Hepatic stellate cell (primary cell): ENCODE results near the gene TMTC2.
"Not testable (repeated sequence)": the region's sequence is repeated elsewhere in the genome, so short reads cannot be mapped to it uniquely, and the experiment has no call there.

ENCODE experiments used
- DNase-seq: peaks from one replicate; pipeline ENCODE4 v3.0.0; 2011; ENCODE audit warnings: low spot score

TMTC2 gene

DNA sequence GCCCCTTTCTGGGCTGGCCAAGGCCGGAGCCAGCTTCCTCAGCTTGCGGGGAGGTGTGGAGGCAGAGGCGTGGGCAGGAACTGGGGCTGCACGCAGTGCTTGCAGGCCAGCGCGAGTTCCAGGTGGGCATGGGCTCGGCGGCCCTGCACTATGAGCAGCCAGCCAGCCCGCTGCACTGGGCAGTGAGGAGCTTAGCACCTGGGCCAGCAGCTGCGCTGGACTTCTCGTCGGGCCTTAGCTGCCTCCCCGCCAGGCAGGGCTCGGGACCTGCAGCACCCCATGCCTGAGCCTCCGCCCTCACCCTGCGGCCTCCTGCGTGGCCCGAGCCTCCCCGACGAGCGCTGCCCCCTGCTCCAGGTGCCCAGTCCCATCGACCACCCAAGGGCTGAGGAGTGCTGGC, 42.0 kb downstream of the TMTC2 start:
- DNase-seq: no peak

DNA sequence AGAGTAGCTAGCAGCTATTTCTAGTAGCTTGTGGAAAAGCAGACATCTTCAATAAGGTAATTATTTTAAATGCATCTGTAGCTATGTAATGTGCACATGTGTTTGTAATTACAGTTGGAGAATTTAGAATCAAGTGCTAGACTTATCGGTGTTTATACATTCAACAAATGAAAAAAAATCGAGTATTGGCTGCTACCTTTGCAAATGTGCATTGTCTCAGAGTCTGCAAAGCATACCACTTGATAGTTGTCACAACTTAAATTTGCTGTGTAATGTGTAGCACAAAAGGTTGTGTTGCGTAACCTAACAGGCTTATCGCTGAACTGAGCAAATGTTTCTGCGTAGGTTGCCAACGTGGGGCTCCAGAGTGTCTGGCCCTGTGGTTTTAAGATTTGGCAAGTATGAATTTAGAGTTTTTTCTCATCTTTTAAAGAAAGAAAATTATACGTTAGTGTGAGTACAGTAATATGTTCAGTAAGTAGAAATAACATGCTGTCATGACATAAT, 44.3 kb downstream of the TMTC2 start:
- no peak for DNase-seq

DNA sequence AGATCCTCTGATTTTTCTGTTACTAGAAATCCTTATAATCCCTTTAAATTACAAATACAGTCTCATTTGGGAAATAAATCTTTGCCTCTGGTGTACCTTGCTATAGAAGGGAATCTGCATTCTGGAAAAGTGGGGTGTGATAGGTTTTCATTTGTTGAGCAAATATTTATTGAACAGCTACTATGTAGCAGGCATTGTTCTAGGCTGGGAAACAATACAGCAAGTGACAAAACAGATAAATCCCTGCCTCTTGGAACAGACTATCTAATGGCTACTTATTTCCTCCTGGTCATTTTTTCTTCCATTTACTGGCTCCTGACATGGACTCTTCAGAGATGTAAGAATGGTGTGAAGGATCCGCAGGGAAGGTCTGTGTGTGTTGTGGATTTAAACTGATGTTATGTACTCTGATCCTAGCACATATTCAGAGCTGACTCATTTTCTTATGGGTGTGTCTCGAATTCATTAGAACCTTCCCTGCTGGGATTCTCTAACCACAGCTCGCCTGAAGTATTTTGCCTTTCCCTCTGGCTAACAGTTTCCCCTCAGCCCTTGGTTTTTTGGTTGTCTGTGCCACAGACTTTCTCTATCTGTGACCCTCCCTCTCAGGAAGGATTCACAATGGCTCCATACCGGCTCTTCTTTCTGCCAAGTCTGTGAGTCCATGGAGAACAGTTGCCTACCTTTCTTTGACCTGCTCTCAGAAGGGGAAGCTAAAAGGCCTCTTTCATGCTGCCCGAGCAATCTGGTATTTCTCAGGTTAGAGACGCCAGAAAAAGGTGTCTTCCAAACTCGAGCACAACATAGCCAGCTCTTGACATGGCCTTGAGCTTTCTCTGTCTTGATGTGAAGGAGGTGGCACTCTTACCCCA, 53.7 kb downstream of the TMTC2 start:
- no peak for DNase-seq

DNA sequence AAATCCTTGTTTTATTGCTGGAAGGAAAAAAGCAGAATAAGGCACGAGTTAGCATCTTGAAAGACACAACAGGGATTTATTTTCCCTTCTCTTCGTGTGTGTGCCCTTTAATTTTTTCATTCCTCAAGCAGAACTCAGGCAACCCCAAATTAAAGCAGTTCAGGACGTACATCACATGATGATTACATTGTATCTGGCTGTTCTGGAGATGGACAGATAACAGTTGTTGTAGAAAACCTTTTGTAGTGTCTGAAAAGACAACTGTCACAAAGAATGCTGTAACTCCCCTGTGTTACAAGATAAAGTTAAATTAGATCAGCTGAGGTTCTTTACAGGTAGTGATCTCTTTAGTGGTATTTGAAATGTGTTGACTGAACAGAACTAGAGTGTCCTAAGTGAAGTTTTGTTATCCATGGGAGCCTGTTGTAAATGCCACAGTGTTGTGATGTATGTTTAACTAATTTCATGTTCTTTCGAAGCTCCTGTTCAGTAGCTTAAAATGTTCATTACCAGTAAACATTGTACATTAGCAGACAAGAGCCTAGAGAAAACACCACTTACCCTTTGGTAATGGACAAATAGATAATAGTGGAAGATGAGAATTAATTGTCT, 58.5 kb downstream of the TMTC2 start:
- DNase-seq: no peak

DNA sequence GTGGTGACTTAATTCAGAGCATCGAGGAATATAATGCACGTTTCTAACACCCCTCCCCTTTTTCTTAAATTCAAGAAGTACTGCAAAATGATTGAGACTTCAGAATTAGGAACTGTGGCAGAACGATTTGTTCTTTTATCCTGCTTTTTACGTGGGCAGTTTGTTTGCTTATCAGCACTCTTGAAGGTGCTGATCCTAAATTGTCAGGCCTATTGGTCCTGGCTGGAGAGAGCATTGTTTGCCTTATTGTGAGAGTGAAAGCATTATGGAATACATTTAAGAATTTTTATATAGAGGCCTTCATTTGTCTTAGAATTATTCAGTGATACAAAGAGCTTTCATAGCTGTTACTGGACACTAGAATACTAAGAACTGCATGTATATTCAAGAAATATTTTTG, 59.1 kb downstream of the TMTC2 start:
- no peak for DNase-seq

DNA sequence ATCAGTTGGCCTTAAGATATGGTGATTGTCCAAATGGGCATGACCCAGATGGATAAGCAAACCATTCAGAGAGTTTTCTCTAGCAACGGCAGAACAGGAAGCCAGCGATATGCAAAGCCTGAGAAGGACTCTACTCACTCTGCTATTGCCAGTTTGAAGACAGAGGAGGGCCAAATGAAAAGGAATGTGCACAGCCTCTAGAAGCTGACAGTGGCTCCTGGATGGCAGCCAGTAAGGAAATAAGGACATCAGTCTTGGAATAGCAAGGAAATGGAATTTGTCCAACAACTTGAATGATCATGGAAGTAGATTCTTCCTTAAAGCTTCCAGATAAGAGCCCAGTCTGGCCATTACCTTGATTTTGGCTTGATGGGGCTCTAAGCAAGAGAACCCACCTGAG, 60.0 kb downstream of the TMTC2 start:
- DNase-seq: no peak

DNA sequence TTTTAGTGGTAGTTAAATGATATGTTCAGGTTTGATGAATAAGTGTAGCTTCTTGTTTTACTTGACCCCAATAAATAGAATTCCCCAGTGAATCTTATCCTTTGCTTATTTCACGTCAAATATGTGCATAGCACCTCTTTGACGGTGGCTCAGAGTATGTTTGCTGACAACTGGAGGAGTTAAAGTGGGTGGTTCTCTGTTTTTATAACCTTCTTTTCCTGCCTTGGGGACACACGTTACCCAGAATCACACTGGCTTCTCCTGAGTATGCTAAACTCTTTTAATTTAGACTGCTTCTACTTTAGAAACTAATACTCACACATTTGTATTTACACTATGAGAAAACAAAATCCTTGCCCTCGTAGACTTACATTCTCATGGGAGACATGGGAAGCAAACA, 62.3 kb downstream of the TMTC2 start:
- no peak for DNase-seq

DNA sequence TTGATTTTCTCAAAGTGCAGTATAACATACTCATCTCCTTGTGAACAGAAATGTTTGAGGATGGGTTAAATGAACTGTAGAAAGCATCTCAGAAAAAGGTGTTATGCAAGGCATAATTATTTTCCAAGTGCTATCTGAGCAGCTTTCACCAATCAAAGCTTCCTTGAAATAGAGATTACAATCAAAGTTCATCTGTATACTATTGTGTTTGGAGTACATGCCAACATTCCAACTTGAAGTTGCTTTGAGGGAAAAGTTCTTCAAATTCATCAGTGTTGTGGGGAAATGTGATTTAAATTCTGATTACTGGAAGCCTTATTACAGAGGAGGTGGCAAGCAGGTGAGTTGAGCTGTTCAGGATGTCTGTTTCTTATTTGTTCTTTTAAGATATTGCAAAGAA, 68.2 kb downstream of the TMTC2 start:
- DNase-seq: no peak

DNA sequence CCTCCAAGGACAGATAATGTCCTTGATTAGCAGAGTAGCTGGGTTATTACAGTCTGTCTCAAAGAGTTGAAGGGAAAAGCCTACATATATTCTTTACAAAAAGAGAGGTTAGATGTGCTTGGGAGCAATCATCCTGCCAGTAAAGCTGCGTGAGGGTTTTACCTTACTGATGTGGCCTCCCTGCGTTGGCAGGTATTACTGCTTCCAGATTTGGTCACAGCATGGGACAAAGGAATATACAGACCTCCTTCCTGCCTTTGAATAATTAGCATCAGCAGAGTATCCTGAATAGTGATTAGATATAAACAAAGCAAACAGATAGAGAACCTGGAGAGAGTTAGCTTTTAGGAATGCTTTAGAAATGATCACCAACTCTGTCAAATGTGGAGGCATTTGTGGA, 69.6 kb downstream of the TMTC2 start:
- no peak for DNase-seq

DNA sequence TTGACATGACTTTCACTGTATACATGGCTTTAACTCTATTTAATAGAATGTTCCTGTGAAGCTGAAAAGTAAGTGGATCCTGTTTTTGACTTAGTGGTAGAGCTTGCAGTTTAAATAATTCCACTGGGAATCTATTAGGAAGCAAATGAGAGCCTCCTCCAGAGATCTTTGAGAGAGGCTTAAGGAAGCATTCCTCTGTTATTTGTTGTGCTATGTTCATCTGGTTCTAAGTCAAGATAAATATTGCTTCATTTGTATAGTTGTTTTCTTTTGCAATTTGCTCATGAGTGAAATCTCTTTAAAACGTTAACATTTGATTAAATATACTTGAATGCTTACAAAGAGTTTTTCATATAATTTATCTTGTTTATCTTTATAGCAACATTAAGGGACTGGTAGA, 70.4 kb downstream of the TMTC2 start:
- no peak for DNase-seq

DNA sequence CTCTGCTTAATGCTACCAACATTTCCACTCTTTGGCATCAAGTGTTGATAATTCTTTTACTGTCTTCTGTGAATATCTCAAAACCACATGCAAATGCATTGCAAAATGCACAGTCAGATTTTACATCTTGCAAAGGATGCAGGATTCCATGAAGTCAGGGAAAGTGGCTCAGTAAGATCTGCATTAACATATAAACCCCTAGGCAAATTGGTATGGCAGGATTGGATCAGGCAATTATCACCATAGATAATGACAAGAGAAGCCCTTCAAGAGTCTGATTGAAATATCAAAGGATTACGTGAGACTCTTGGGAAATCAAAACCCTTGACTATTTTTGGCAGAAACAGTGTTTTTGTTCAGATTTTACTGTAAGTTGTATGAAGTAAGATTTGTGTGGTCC, 71.0 kb downstream of the TMTC2 start:
- DNase-seq: no peak

DNA sequence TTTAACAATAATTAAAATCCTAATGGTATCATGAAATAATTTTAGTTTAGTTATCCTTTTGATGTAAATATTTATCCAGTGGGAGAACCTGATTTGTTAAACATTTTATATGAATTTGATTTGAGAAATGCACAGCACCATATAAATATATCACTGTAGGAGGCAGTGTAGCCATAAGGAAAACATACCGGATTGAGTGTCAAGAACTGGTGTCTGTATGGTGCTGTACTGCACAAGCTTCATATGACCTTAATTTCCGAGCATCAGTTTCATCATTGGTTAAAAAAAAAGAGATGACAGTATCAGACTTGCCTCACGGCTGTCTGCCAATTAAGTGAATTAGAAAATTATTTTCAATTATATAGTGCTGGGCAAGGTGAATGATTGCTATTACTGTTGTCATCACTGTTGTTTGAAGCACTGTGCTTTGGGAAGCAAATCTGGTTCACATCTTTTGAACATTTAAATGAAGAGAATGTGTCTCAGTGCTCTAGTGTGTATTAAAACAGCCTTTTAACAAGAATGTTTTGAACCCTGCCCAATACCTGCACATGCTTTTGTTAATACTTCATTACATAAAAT, 72.1 kb downstream of the TMTC2 start:
- no peak for DNase-seq

DNA sequence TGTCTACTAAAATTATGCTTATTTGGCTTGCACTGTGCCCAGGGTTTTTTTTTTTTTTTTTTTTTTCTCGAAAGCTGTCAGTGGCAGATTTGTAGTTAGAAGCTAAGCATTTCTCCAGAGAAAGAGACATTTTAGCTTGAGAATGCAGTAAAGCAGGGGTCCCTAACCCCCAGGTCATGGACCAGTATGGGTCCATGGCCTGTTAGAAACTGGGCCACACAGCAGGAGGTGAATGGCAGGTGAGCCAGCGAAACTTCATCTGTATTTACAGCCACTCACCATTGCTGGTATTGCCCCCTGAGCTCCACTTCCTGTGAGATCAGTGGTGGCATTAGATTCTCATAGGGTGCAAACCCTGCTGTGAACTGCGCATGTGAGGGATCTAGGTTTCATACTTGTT, 73.7 kb downstream of the TMTC2 start:
- no peak for DNase-seq

DNA sequence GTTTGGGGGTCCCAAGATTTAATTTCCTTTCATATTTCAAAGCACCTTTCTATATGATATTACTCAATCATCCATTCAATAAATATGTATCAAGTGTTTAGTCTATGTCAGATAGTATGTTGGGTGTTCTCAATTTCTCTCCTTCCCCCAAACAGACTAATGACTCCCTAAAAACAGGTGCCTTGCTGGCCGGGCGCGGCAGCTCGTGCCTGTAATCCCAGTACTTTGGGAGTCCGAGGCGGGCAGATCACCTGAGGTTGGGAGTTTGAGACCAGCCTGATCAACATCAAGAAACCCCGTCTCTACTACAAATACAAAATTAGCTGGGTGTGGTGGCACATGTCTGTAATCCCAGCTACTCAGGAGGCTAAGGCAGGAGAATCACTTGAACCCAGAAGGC, 78.5 kb downstream of the TMTC2 start:
- DNase-seq: not testable (repeated sequence)

DNA sequence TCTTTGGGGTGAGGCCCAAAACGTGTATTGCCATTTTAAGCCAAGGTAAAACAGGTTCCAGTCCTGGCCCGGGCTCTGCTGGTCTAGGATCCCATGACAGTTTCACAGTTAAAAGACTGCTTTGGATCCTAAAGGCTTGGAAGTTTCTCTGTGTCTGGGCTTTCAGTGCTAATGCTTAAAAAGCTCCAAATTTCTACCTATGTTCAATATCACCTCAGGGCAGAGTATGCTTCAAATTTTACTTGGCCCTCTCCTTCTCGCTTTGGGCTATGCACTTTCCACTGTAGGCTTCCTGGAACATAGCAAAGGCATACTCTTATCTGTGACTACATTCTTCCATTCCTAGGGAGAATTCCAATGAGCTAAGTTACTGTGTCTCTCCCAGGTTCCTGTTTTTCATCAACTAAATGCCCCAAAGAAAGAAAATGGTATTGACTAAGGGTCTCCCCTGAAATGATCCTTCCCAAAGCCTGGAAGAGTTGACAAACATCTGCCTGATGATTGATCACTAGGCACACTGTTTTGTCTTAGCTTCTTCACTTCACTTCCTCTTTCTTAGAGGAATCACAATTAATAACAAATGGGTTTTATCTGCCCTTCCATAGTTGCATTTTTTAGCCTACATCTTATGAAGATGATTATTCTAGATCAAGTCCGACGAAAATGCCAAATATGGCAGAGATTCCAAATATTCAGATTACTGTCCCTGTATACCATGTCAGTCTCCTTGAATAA, 79.4 kb downstream of the TMTC2 start:
- DNase-seq: no peak

DNA sequence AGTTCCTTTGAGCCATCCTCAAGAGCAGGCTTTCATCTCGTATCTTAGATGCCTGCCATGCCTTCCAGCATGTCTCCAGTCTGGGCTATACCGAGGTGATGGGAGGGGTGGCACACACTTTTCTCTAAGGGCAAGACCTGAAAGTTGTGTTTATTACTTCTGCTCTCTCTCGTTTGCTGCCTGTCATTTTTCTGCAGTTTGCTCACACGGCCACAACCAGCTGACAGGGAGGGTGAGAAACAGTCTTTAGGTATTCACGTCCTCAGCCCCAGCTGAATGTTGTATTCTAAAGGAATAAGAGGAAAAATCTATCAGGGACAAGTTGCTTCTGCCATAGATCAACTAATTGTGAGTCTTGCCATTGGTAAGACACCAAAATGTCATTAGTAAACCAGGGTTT, 88.0 kb downstream of the TMTC2 start:
- DNase-seq: no peak

DNA sequence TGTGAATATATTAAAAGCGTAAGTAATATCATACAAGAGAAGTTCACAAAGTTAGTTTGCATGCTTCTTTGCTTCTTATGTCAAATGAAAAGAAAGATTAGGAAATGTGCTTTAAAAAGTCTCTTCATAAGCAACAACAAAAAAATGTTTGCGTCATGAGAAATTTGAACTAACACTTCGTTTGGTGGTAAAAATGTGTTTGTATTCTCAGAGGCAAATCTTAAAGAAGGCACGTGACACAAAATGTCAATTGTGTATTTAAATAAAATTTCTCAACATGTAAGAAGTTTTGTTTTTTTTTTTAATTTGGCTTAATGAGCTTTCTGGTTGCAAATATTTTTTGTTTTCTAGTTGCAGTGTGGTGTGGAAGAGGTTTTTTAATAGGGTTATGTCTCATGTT, 93.8 kb downstream of the TMTC2 start:
- DNase-seq: no peak

DNA sequence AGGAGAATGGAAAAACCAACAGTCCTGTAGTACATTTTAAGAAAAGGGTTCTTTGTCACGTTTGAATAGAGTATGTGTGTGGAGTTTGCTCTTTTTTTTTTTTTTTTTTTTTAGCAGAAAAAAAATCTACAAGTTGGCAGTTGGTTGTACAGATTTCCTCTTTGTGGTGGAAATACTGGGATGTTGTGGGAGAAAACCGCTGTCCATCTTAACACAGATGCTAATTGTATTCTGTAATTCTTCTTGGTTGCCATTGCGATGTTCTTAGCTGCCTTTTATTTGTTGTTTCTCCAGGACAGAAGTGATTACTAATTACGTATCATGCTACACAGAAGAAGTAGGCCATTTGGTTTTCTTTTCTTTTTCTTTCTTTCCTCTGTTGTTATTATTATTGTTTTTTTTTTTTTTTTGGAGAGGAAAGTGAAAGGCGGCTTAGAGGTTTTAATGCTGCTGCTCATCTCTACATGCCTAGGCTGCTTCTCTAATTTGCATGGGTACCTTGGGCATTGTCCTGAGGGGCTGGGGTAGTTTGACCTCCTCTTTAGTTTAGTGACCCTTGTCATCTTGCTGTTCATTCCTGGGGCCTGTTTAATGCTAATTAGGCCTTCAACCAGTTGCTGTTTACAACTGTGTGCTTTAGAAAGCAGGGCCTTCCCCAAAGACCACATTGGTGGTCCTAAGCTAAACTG, 94.7 kb downstream of the TMTC2 start:
- DNase-seq: no peak

DNA sequence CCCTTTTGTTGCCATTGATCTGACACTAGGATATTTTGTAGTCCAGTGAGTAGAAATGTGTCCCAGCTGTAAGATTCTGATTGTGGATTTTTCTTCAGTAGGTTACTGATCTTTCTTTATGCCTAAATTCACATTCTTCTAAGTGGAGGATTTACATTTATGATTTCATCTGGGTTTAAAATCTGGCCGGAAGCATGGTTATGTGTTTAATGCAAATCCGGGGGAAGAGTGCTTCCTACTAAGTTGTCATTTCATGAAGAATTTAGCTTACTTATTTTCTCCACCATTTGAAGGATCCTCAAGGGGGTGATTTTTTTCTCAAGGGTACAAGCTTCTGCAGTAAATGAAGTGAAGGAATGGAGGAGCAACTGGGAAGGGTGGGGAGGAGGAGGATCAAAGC, 96.7 kb downstream of the TMTC2 start:
- DNase-seq: no peak

DNA sequence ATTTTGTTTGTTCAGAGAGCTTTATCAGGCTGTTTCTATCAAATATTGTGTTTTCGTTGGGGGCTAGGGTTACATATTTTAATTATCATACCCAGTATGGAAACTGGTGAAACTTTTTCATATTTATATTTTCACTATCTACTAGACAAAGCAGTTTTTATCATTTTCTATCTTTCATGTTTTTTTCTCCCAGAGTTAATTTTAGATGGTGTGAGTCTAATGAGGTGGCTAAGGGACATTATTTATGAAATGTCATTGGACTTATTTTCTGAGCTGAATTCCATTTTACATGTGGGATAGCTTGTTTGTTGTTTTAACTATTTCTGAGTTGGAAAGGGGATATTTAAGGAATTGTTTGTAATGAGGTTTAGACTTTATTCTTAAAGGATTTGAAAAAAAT, 100.3 kb downstream of the TMTC2 start:
- DNase-seq: no peak

DNA sequence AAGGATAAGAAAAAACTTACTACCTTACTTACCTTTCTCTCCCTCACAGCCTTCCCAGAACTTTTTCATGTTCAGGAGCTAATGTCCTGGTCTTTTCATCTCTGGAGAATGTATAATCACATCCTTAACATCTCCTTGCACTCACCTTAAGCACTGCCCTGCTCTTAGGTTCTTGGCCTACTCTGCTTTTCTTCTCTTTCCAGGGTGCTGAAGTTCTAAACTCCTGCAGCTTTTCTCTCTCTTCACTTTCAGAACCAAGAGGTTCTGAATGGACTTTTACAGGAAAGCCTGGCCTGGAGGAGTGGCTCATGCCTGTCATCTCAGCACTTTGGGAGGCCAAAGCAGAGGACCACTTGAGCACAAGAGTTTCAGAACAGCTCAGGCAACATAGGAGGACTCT, 101.9 kb downstream of the TMTC2 start:
- DNase-seq: no peak

DNA sequence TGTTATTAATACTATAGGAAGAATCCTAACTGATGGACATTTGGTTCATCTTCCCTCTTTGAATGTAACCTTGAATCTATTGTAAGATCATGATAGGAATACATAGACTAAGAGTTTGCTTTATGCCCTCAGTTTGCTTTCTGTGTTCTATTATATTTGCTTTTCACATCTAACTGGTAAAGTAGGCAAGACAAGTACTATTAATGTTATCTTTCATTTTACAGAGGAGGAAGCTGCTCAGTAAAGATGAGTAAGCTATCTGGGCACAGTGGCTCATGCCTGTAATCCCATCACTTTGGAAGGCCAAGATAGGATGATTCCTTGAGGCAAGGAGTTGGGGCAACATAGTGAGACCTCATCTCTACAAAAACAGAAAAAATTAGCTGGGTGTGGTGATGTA, 103.0 kb downstream of the TMTC2 start:
- DNase-seq: no peak
